Upper lobe of right lung (tissue), 1 donor: ENCODE data around the gene CFAP299. TPM values are rescaled to one million over a fixed set of nuclear protein-coding genes. Genes with fewer than 3 reads are reported as not detected.
"Not testable (repeated sequence)": the region's sequence is repeated elsewhere in the genome, so short reads cannot be mapped to it uniquely, and the experiment has no call there.

Experiments
- ATAC-seq: fragments of 200-7000 bp; cut with Tn5 transposase; one replicate; pipeline ENCODE4 v1.9.1; 2020; ENCODE audit warnings: mild to moderate bottlenecking, moderate library complexity
- DNase-seq: peaks from one replicate; pipeline ENCODE4 v3.0.0-alpha.2; 2020
- H3K27ac ChIP-seq: fragments of 200-600 bp; one replicate; pipeline ENCODE4 v1.8.0; 2022
- H3K27me3 ChIP-seq: fragments of 200-600 bp; one replicate; pipeline ENCODE4 v1.8.0; 2022; ENCODE audit warnings: mild to moderate bottlenecking
- H3K36me3 ChIP-seq: fragments of 200-600 bp; one replicate; pipeline ENCODE4 v1.8.0; 2022
- H3K4me1 ChIP-seq: fragments of 200-600 bp; one replicate; pipeline ENCODE4 v1.8.0; 2022
- H3K4me3 ChIP-seq: fragments of 200-600 bp; one replicate; pipeline ENCODE4 v1.8.0; 2022; ENCODE audit warnings: mild to moderate bottlenecking
- H3K9me3 ChIP-seq: fragments of 200-600 bp; one replicate; pipeline ENCODE4 v1.8.0; 2022
- intact Hi-C: fragments of 100-400 bp; cut with DNase I; formaldehyde crosslinking; loops from one replicate; pipeline ENCODE4 v1.11.0; 2022
- total RNA-seq: library from RNA; stranded (reverse); fragmentation: NEBNext Ultra II Directional; extraction: Animal tissue kit (Norgen Biotek cat#: 25700); gene quantifications from one replicate; pipeline ENCODE4 v1.2.1, GENCODE V29; 2021
- TF ChIP-seq, protein P1 (sequence below): fragments of 200-600 bp; IDR thresholded peaks from one replicate; pipeline ENCODE4 v1.8.0; 2022; ENCODE audit warnings: antibody characterized with exemption
- donor health status: DM: no; HTN: yes; CAD: no; lungs with severe emphysema.

The CFAP299 gene
- total RNA-seq, 1 donor from 2014 or later = not detected

GRCh38 chr4:80331693-80332092 is 3.8 kb upstream of the CFAP299 start:
- H3K9me3 ChIP-seq = no peaks in the 10 kb centered on the region
- H3K27me3 ChIP-seq = peaks cover 5% of the 10 kb centered on the region
- H3K4me3 ChIP-seq = no peak overlapping the region
- TF ChIP-seq, protein P1, sequence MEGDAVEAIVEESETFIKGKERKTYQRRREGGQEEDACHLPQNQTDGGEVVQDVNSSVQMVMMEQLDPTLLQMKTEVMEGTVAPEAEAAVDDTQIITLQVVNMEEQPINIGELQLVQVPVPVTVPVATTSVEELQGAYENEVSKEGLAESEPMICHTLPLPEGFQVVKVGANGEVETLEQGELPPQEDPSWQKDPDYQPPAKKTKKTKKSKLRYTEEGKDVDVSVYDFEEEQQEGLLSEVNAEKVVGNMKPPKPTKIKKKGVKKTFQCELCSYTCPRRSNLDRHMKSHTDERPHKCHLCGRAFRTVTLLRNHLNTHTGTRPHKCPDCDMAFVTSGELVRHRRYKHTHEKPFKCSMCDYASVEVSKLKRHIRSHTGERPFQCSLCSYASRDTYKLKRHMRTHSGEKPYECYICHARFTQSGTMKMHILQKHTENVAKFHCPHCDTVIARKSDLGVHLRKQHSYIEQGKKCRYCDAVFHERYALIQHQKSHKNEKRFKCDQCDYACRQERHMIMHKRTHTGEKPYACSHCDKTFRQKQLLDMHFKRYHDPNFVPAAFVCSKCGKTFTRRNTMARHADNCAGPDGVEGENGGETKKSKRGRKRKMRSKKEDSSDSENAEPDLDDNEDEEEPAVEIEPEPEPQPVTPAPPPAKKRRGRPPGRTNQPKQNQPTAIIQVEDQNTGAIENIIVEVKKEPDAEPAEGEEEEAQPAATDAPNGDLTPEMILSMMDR = no peak
- H3K36me3 ChIP-seq = no peaks in the 10 kb centered on the region
- ATAC-seq = no peak
- H3K4me1 ChIP-seq = peaks cover 6% of the 10 kb centered on the region
- intact Hi-C loops = no loop called here
- no peak for DNase-seq
- no peak overlapping the region for H3K27ac ChIP-seq

- H3K36me3 ChIP-seq = no peaks in the 10 kb centered on the region
- H3K9me3 ChIP-seq = no peaks in the 10 kb centered on the region
- no peak overlapping the region for H3K4me3 ChIP-seq
- peaks cover 6% of the 10 kb centered on the region for H3K4me1 ChIP-seq
- H3K27ac ChIP-seq = no peak overlapping the region
- H3K27me3 ChIP-seq = peaks cover 5% of the 10 kb centered on the region
- no peak for DNase-seq
- TF ChIP-seq, protein P1 = no peak
- intact Hi-C loops = no loop called here
- ATAC-seq = no peak
Observed at GRCh38 chr4:80333121-80333520, 2.4 kb upstream of the CFAP299 start.

DNA sequence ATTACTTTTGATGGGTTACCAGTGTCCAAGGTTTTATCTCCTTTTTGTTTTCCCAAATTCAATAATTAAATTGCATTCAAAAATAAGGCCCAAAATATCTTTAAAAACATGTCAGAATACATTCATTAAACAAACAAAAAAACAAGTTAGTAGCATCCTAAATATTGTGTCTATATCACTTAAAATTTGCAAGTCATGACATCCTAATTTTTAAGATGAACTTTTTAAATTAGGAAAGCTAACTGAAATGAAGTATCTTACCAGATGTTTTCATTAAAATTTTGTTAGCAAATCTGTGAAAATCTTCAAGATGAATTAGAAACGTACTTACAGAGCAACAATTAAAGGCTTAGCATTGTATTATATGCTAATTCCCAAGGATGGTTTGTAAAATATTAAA is 962 bp upstream of the CFAP299 start:
- TF ChIP-seq, protein P1 = no peak
- DNase-seq (no peak), ATAC-seq (no peak)
- intact Hi-C loops = no loop called here
- no peaks in the 10 kb centered on the region for H3K36me3 ChIP-seq
- H3K4me3 ChIP-seq = no peak overlapping the region
- H3K27me3 ChIP-seq = peaks cover 5% of the 10 kb centered on the region
- no peaks in the 10 kb centered on the region for H3K9me3 ChIP-seq
- no peak overlapping the region for H3K27ac ChIP-seq
- peaks cover 6% of the 10 kb centered on the region for H3K4me1 ChIP-seq

DNA sequence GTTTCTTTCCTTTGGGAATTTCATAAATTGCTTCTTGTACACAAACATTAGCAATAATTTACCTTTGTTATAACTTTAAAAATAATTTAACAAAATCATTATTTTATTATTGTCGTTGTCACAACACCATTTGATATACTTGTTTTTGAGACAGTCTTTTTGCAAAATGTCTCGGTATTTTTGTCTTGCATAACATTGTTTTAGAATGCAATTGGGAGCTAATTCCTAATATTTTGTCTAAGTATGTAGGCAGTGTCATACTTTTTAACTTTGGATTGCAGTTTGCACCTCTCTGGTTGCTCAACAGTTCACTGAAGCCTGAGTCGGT is 340 bp upstream of the CFAP299 start:
- Histone ChIP-seq H3K36me3 (no peaks in the 10 kb centered on the region), H3K27ac (no peak overlapping the region), H3K27me3 (peaks cover 5% of the 10 kb centered on the region), H3K4me1 (peaks cover 6% of the 10 kb centered on the region), H3K9me3 (no peaks in the 10 kb centered on the region), H3K4me3 (peak overlapping the region; percentile 53)
- no peak for DNase-seq
- intact Hi-C loops = no loop called here
- TF ChIP-seq, protein P1 = no peak
- ATAC-seq = no peak

- Histone ChIP-seq H3K4me3 (peak overlapping the region; percentile 53), H3K9me3 (no peaks in the 10 kb centered on the region), H3K27ac (no peak overlapping the region), H3K36me3 (no peaks in the 10 kb centered on the region), H3K27me3 (peaks cover 5% of the 10 kb centered on the region), H3K4me1 (peaks cover 6% of the 10 kb centered on the region)
- DNase-seq (peak; percentile 51), ATAC-seq (peak; percentile 73)
- TF ChIP-seq, protein P1 = peak; percentile 10
- intact Hi-C loops = no loop called here
Observed at GRCh38 chr4:80336582-80336981, 1.1 kb downstream of the CFAP299 start.

- DNase-seq (no peak), ATAC-seq (no peak)
- intact Hi-C loops = no loop called here
- Histone ChIP-seq H3K4me1 (peaks cover 6% of the 10 kb centered on the region), H3K9me3 (no peaks in the 10 kb centered on the region), H3K27ac (no peak overlapping the region), H3K27me3 (peaks cover 5% of the 10 kb centered on the region), H3K36me3 (no peaks in the 10 kb centered on the region), H3K4me3 (no peak overlapping the region)
- TF ChIP-seq, protein P1 = no peak
Observed at GRCh38 chr4:80340036-80340435, 4.5 kb downstream of the CFAP299 start.

GRCh38 chr4:80342684-80343083 is 7.2 kb downstream of the CFAP299 start:
- H3K27ac ChIP-seq, H3K27me3 ChIP-seq, intact Hi-C loops, H3K9me3 ChIP-seq, H3K4me1 ChIP-seq, ATAC-seq, H3K36me3 ChIP-seq, H3K4me3 ChIP-seq, DNase-seq: not testable (repeated sequence)
